GM19395 (cell line): Measurements from ENCODE around the gene KPNA6.

Experiments
- ATAC-seq: cut with Tn5 transposase; IDR thresholded peaks from one replicate; pipeline ENCODE4 v1.9.1; 2021; ENCODE audit warnings: mild to moderate bottlenecking, moderate library complexity; ENCODE audit not compliant: unreplicated experiment

The KPNA6 gene

GRCh38 chr1:32186077-32186476, 78.2 kb downstream of the KPNA6 start:
- ATAC-seq: no peak

GRCh38 chr1:32186491-32186890, 78.6 kb downstream of the KPNA6 start:
- no peak for ATAC-seq

GRCh38 chr1:32187850-32188249, 80.0 kb downstream of the KPNA6 start:
- ATAC-seq: no peak

- ATAC-seq: no peak
These were observed 84.5 kb downstream of the KPNA6 start for GRCh38 chr1:32192220-32192948.

GRCh38 chr1:32194984-32195383, 87.1 kb downstream of the KPNA6 start:
- no peak for ATAC-seq

GRCh38 chr1:32195531-32195930, 87.7 kb downstream of the KPNA6 start:
- ATAC-seq: no peak

- ATAC-seq: no peak
These were observed 88.3 kb downstream of the KPNA6 start for GRCh38 chr1:32195972-32196823.

- ATAC-seq: no peak
These were observed 89.2 kb downstream of the KPNA6 start for GRCh38 chr1:32197074-32197473.

- ATAC-seq: no peak
These were observed 90.0 kb downstream of the KPNA6 start for GRCh38 chr1:32197837-32198236.

GRCh38 chr1:32198237-32199042, 90.6 kb downstream of the KPNA6 start:
- ATAC-seq: no peak

- ATAC-seq: no peak
These were observed 91.3 kb downstream of the KPNA6 start for GRCh38 chr1:32199043-32199716.

- ATAC-seq: no peak
These were observed 91.8 kb downstream of the KPNA6 start for GRCh38 chr1:32199717-32200072.

GRCh38 chr1:32200226-32201010, 92.6 kb downstream of the KPNA6 start, which contains the start of gene CCDC28B:
Gene CCDC28B (plus strand): TSS chr1:32200595. CDS start chr1:32201936, 1,341 bp downstream.
- ATAC-seq: peak; percentile 33

- peak; percentile 52 for ATAC-seq
These were observed 93.4 kb downstream of the KPNA6 start for GRCh38 chr1:32201011-32201855.

- ATAC-seq: no peak
These were observed 97.1 kb downstream of the KPNA6 start for GRCh38 chr1:32204943-32205361.

- peak; percentile 57 for ATAC-seq
These were observed 97.8 kb downstream of the KPNA6 start, which contains the start of gene IQCC for GRCh38 chr1:32205401-32206370. Gene IQCC (plus strand): TSS chr1:32205671. CDS start chr1:32205682, 11 bp downstream.

- no peak for ATAC-seq
These were observed 100.6 kb downstream of the KPNA6 start for GRCh38 chr1:32208469-32208868.

- no peak for ATAC-seq
These were observed 101.1 kb downstream of the KPNA6 start, which contains the start of gene DCDC2B for GRCh38 chr1:32208891-32209328. Gene DCDC2B (plus strand): TSS chr1:32209089. CDS start chr1:32209094, 5 bp downstream.
